RCC 7860 (cell line): ENCODE data around the gene BUD13.
"Not testable (repeated sequence)": the region's sequence is repeated elsewhere in the genome, so short reads cannot be mapped to it uniquely, and the experiment has no call there.

ENCODE experiments used
- DNase-seq: peaks from one replicate; pipeline ENCODE4 v3.0.0-alpha.2; 2015; ENCODE audit warnings: low spot score
- FAIRE-seq: peaks from 2 replicates; lab custom pipeline; 2012; peaks lifted over from hg19 to GRCh38; lab: Jason Lieb, UNC

BUD13 gene, protein sequence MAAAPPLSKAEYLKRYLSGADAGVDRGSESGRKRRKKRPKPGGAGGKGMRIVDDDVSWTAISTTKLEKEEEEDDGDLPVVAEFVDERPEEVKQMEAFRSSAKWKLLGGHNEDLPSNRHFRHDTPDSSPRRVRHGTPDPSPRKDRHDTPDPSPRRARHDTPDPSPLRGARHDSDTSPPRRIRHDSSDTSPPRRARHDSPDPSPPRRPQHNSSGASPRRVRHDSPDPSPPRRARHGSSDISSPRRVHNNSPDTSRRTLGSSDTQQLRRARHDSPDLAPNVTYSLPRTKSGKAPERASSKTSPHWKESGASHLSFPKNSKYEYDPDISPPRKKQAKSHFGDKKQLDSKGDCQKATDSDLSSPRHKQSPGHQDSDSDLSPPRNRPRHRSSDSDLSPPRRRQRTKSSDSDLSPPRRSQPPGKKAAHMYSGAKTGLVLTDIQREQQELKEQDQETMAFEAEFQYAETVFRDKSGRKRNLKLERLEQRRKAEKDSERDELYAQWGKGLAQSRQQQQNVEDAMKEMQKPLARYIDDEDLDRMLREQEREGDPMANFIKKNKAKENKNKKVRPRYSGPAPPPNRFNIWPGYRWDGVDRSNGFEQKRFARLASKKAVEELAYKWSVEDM

DNA sequence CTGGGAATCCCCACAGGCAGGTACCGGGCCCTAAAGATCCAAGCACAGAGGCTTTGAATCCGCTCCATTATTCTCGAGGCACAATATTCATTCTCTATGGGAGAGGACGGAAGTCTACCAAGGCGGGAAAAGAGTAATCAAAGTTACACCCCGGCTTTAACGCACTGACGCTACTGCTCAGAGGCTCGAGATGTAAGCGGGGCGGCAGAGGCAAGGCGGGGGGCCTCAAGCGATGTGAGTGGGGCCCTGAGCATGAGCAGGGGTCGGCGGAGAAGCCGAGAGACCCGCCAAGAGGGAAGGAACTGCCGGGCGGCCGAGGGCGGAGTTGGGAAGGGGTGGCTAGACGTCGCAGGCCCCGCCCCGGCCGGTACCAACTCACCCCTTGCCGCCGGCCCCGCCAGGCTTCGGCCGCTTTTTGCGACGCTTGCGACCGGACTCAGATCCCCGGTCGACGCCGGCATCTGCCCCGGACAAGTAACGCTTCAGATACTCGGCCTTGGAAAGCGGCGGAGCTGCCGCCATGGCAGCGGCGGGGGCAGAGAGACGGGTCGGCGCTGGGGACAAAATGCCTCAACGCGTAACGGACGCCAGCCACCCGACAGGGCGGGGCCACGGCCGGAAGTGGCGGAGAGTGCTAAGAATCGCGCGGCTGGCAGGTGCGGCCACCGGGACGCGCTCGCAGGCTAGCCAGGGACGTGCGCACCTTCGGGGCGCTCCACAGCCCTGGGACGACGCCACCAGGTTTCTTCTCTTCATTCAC lies at the start of gene BUD13:
TSS of gene BUD13 (minus strand) at position 545 of the 760 bp plus-strand sequence. CDS start at position 522, 23 bp downstream.
- peak; percentile 65 for DNase-seq
- FAIRE-seq = no peak

DNA sequence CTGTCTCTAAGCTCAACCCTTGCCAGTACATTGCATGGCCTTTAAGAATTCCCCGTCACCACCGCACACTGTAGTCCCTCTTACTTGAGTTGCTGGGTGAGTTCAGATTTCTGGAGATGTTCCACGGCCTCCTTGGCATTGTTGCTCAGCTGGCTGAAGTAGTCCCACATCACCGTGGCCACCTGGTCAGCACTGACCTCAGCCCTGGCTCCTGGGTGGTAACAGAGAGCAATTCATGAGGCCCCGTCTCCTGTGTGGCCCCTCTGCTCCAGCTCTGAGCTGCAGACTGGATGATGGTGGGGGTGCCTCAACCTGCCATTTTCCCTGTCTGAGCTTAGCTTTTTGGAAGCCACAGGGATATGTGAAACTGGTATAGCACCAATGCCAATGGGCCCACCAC lies 49.8 kb upstream of the BUD13 start:
- no peak for DNase-seq
- FAIRE-seq = no peak

DNA sequence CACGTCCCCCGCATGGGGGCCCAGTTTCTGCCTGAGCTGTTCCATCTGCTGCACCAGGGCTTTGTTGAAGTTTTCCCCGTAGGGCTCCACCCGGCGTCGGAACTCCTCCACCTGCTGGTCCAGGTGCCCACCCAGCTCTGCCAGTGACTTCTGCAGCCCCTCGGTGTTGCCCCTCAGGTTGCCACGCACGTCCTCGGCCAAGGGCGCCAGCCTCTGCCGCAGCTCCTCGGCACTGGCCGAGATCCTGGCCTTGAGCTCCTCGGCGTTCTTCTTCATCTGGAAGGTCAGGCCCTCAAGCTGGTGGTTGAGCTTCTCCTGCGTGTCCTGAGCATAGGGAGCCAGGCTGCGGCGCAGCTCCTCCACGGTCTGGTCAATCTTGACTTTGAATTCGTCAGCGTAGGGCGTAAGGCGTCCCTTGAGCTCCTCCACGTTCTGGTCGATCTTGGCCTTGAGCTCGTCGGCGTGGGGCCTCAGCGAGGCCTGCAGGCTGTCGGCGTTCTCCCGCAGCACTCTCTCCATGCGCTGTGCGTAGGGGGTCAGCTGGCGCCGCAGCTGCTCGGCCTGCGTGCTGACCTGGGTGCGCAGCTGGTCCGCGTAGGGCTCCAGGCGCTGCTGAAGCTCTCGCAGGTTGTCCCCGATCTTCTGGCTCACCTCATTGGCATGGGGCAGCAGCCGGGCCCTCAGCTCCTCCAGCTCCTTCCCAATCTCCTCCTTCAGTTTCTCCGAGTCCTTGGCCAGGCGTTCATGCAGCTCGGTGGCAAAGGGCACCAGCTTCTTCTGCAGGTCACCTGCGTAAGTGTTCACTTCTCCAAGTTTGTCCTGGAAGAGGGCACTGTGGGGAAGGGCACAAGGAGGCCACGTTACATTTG lies 48.5 kb upstream of the BUD13 start:
- no peak for FAIRE-seq
- no peak for DNase-seq

DNA sequence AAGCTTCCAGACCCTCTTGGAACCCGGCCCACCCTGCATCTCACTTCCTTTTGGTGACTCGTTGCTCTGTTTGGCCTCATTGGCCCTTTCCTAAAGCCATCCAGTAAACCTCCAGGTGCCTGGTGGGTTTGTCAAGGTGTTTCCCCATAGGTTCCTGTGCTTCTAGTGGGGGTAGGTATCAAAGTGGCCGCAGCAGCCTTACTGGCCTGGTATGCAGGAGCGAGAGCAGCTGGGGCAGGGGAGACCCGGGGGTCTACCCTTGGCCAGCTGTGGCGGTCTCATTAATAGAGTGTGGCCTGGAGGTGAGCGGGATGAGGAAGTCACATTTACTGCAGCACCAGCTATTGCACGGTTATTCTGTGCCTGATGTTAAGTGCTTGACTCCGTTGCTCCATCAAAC lies 46.3 kb upstream of the BUD13 start:
- no peak for FAIRE-seq
- no peak for DNase-seq

DNA sequence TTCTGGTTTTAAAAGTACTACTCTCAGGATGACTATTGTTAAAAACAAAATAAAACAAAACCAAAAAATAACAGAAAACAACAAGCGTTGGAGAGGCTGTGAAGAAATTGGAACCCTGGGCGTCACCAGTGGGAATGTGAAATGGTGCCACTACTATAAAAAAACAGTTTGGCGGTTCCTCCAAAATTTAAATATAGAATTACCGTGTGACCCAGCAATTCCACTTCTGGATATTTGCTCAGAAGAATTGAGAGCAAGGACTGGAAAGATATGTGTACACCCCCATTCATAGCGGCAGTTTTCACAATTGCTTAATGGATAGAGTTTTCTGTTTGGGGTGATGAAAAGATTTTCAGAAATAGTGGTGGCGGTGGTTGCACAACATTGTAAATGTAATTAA lies 41.7 kb upstream of the BUD13 start:
- no peak for FAIRE-seq
- no peak for DNase-seq

DNA sequence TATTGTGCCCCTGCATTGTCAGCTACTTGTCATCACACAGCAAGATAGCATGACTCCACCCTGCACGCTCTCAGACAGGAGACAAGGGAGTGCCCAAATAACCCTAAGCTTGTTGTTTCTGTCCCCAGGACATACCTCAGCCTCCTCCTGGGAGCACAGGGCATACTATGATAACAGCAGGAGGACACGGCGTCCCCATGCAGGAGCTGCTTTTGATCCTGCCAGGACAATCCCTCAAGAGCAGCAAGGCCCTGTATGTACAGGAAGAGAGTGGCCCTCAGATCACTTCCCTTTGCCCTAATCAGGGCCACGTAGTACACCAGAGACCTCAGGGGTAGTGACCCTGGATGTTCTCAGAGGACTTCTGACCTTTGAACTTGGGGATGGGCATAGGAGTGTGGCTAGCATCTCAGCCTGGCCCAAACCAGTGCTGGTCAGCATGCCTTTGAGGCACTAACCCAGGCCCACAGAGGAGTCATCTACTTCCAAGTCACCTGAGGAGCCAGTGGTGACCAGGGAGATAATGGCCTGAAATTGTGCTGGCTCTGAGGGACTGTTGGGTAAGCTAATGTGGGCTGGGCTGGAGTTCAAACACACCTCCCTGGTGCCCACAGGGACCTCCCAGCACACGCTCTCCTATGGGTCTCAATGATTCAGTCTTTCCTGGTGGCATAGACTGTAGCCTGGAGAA lies 41.1 kb upstream of the BUD13 start:
- FAIRE-seq (no peak), DNase-seq (no peak)

DNA sequence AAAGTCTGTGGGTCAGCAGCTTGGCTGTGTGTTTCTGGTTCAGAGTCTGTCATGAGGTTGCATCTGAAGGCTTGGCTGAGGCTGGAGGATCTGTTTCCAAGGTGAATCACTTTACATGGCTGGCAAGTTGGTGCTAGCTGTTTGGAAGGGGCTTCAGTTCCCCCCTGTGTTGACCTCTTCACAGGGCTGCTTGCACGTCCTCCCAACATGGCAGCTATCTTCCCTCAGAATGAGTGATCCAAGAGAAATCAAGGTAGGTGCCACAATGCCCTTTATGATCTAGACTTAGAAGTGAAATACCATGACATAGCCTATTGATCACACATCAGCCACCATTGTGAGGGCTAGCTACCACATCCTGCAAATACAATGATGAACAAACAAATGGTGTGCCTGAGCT lies 40.4 kb upstream of the BUD13 start:
- FAIRE-seq = no peak

DNA sequence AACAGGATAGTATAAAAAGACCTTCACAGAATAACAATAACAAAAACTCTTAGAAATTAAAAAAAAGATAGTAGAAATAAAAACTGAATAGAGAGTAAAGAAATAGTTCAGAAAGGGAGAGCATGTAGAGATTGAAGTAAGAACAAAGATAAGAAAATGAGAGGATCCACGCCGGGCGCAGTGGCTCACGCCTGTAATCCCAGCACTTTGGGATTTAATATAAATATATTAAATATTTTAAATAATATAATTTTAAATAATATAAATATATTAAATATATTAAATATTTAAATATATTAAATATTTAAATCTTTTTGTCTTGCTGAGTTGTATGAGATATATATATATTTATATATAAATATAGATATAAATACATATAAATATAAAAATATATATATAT lies 39.3 kb upstream of the BUD13 start:
- DNase-seq (no peak), FAIRE-seq (peak; percentile 93)

More for the DNA sequence above, 40.4 kb upstream of the BUD13 start:
- no peak for DNase-seq

DNA sequence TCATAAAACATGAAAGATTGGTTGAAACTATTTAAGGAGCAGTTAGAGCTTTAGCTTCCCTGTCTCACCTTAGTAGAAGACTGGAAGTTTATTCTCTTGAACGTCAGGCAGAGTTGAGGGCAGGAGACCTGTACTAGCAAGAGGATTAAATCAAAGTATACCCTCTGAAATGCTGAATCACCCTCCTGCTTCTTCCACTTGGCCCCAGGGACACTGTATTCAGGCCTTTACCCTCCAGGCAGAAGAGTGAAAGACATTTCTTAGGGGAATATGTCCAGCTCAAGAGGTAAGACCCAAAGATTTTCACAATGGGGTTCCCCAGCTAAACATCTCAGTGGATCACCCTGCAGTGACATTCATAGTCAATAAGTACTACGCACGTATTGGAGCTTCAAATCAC lies 38.4 kb upstream of the BUD13 start:
- no peak for DNase-seq
- FAIRE-seq = no peak

DNA sequence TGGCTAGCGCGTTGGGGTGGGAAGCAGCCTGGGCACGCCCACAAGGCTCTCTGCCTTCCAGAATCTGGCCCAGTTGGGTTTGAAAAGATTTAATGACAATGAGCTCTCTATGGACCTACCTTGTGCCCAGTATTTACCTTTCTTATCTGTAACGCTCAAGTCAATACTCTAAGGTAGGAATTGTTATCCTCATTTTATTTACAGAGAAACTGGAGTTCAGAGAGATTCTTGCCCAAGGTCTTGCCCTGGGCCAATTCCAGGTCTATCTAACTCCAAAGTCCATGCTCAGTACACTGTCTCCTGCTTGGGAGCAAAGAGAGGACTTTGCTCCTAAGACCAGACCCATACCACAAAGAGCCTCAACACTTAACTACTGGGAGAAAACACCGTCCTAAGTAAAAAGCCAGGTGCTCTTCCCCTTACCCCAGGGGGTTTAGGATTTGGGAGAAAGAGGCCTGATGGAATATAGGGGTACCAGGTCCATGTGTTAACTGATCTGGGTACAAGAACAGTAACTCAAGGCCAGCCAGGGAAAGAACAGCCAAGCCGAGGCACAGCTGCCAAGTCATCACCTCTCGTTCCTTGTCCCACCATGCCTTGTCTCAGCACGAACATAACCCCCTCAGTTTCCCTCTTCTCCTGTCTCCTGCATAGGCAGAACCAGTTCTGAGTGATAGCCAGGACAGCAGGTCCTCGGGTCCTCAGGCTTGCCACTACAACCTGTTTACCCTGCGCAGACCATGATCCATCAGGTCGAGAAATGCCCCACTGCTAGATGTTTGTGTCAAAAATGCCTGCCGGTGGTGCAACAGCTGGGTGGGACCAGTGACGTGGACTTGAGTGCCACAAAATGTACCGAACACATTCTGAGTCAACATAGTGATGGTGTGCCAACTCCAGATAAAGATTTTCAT lies 35.7 kb upstream of the BUD13 start:
- DNase-seq (no peak), FAIRE-seq (no peak)

DNA sequence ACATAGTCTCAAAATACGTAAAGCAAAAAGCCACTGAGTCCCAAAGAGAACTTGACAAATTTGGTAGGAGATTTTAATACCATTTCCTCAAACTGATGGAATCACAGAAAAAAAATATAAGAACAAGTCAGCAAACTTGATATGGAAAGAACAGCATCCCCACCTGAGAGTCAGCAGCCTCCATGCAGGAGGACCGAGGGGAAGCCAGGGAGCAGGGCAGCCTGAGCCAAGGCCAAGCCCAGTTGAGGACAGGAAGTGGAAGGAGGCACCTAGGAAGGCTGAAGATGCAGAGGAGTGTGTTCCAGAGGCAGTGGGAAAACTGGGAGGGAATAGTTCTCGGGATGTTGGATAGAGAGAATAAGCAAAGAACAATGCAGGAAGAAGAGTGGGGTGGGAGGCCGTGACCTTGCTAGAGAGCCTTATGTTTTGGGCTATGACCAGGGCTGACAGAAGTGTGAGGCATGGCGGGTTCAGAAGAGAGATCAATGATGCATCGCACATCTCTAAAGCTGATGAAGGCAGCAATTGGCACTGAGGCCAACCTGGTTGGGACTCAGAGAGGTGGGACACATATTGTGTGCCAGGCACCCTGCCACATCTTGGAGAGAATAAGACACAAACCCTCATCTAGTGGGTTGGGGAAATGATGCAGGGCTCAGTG lies 34.9 kb upstream of the BUD13 start:
- no peak for DNase-seq

DNA sequence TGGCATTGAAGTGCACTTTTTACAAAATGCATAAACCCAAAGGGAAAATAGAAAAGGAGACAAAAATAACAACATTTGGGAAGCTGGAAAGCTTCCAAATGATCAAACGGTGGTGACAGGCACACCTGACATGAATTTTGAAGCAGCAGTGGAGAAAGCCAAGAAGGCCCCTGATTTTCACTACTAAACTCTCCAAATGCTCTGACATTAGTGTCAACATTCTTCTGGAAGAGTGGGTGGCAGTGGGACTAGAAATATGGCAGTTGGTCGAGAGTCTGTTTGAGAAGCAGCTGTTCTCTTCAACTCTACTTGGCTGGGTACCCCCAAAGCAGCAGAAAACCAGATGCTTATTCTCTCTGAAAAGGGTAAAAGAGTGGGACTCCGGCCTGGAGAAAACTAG lies 31.2 kb upstream of the BUD13 start:
- DNase-seq = no peak
- no peak for FAIRE-seq

More for the DNA sequence above, 34.9 kb upstream of the BUD13 start:
- FAIRE-seq = no peak

DNA sequence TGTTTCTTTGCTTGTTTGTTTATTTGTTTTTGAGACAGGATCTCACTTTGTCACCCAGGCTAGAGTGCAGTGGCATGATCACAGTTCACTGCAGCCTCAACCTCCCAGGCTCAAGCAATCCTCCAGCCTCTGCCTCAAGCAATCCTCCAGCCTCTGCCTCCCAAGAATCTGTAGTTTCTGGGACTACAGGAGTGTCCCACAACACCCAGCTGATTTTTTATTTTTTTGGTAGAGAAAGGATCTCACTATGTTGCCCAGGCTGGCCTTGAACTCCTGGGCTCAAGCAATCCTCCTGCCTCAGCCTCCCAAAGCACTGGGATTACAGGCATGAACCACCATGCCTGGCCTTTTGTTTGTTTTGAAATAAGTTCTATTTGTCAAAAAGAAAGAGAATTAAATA lies 28.9 kb upstream of the BUD13 start:
- not testable (repeated sequence) for FAIRE-seq

DNA sequence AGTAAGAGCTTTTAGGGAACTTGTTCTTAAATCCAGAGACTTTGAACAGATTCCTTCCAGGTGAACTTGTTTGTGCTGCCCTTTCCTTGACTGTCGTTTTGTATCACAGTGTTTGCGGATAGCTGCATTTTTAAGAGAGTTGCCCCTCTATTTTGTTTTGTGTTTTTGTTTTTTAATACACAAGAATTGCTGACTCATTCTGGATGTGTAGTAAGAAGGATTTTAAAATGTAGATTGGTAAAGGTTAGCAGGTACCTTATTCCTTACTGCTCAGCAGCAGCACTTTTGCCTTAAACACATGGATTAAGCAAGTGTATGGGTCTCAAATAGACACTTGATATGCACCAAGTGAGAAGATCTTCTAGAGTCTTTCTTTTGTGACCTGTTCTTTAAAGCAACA lies 27.8 kb upstream of the BUD13 start:
- FAIRE-seq (no peak), DNase-seq (no peak)

More for the DNA sequence above, 28.9 kb upstream of the BUD13 start:
- DNase-seq = not testable (repeated sequence)

DNA sequence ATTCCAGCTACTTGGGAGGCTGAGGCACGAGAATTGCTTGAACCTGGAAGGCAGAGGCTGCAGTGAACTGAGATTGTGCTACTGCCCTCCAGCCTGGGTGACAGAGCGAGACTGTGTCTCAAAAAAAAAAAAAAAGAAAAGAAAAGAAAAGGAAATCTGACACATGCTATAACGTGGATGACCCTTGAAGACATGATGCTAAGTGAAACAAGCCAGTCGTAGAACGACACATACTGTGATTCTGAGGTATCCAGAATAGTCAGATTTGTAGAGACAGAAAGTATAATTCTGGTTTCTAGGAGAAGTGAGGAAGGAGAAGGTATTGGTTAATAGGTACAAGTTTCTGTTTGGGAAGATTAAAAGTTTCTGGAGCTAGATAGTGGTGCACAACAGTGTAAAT lies 25.6 kb upstream of the BUD13 start:
- FAIRE-seq = no peak

DNA sequence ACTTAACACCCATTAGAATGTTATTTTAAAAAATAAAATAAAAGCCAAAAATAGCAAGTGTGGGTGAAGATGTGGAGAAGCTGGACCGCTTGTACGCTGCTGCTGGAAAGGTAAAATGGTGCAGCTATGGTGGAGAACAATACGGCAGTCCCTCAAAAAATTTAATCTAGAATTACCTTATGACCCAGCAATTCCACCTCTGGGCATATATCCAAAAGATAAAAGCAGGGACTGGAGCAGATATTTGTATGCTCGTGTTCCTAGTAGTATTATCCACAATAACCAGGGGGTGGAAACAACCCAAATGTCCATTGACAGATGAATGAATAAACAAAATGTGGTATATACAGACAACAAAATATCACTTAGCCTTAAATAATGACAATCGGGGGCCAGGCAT lies 25.0 kb upstream of the BUD13 start:
- DNase-seq (no peak), FAIRE-seq (no peak)

More for the DNA sequence above, 25.6 kb upstream of the BUD13 start:
- DNase-seq = no peak

DNA sequence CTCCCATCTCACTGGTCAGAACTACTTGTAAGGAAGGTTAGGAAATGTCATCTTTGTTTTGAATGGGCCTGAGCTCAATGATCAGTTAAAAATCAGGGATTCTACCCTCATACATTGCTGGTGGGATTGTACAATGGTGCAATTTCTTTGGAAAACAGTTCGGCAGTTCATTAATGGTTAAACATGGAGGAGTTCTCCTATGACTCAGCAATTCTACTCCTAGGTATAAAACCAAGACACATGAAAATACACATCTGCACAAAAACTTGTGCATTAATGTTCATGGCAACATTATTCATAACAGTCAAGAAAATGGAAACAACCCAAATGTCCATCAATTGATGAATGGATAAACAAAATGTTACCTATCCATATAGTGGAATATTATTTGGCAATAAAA lies 23.8 kb upstream of the BUD13 start:
- no peak for FAIRE-seq
- no peak for DNase-seq

DNA sequence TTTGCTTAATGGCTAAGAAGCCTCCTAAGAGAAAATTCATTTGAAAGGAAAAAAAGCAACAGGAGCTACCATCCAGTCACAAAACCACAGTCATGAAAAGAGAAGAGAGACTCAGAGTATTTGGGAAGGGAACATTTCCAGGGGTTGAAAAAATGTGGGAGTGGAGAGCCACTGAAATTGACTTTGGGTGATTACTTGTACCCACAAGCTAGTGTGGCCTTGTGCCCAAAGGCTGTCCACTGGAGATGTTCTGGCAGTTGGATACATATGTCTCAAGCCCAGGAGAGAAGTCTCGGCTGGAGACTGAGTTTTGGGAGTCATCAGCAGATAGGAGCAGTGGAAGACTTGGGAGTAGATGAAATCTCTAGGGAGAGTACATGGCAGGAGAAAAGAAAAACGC lies 22.1 kb upstream of the BUD13 start:
- DNase-seq (no peak), FAIRE-seq (no peak)

DNA sequence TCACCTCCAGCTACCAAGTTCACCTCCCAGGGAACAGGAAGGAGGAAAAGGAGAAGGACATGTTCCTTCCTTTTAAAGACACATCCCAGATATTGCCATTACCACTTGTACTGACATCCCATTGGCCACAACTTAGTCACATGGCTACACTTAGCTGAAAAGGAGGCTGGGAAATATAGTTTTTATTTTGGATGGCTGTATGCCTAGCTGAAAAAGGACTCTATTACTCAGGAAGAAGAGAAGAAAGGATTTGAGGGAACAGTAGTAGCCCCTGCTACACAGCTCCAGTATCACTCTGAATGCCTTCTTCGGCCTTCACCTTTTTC lies 20.9 kb upstream of the BUD13 start:
- DNase-seq (no peak), FAIRE-seq (no peak)
